Rectal smooth muscle tissue (tissue), 1 donor: ENCODE measurements around the gene TOM1L2.

Experiments
- H3K27ac ChIP-seq: one replicate; pipeline ENCODE4 v1.7.0; 2013; ENCODE audit warnings: low read depth, low read length, inconsistent platforms
- H3K27me3 ChIP-seq: one replicate; pipeline ENCODE4 v1.7.0; 2013; ENCODE audit warnings: low read length; ENCODE audit not compliant: control insufficient read depth, insufficient read depth
- H3K36me3 ChIP-seq: one replicate; pipeline ENCODE4 v1.7.0; 2013; ENCODE audit warnings: low read length; ENCODE audit not compliant: control insufficient read depth, insufficient read depth
- H3K4me1 ChIP-seq: one replicate; pipeline ENCODE4 v1.7.0; 2013; ENCODE audit warnings: low read length; ENCODE audit not compliant: control insufficient read depth, insufficient read depth
- H3K4me3 ChIP-seq: one replicate; pipeline ENCODE4 v1.7.0; 2013; ENCODE audit warnings: low read length
- H3K9ac ChIP-seq: one replicate; pipeline ENCODE4 v1.7.0; 2013; ENCODE audit warnings: low read length

TOM1L2 gene

DNA sequence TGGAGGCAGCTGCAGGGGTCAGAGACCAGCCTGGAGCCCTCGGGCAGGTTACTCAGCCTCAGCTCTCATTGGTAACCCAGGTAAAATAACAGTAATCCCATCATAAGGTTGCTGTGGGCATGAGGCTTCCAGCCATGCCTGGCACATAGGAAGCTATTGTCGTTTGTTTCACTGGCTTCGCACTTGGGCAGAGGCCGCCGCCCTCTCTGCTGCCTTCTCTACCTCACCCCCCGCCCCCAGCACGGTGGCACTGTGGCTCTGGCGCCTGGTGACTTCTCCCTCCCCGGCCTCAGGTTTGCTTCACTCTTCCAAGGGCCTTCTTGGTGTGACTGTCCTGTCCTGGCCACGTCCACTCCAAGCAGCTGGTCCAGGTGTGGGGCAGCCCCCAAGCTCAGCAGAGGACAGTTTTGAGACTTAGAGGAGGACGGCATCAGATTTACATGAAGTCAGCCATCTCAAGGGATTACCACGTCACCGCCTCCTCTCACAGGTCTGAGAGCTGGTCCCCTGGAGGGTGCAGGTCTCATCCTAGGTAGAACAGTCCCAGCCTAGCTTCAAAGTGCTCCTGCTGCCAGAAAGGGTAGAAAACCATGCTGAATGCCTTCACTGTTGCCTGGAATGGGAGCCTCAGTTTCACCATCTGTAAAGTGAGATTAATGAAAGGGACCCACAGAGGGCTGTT is 170.3 kb downstream of the TOM1L2 start:
- H3K9ac ChIP-seq, result no peak overlapping the region
- peaks cover 18% of the 10 kb centered on the region for H3K36me3 ChIP-seq
- no peak overlapping the region for H3K27ac ChIP-seq
- no peaks in the 10 kb centered on the region for H3K4me1 ChIP-seq
- H3K4me3 ChIP-seq, result no peak overlapping the region
- H3K27me3 ChIP-seq, result no peaks in the 10 kb centered on the region

DNA sequence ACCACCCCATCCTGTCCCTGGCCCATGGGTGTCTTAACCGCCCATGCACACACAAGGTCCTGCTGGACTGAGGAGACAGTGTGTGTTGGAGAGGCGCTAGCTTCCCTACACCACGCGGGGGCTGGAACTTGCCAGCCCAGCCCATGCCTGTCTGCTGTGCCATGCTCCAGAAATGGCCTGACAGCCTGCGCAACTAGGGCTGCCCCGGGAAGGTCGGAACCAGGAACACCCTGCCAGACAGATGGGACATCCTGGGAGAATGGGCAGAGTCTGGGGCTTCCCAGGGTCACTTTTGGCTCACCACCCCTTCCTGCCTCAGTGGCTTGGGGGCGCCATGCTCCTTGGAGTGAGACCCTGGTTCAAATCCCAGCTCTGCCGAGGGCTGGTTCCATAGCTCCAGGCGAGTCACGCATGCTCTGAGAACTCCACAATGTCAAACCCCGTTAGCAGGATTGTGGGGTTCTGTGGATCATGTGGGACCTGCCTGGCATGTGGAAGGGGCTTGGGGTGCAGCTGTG is 171.6 kb downstream of the TOM1L2 start:
- Histone ChIP-seq H3K36me3 (peaks cover 20% of the 10 kb centered on the region), H3K27ac (no peak overlapping the region), H3K4me1 (no peaks in the 10 kb centered on the region), H3K27me3 (no peaks in the 10 kb centered on the region), H3K9ac (no peak overlapping the region), H3K4me3 (no peak overlapping the region)

DNA sequence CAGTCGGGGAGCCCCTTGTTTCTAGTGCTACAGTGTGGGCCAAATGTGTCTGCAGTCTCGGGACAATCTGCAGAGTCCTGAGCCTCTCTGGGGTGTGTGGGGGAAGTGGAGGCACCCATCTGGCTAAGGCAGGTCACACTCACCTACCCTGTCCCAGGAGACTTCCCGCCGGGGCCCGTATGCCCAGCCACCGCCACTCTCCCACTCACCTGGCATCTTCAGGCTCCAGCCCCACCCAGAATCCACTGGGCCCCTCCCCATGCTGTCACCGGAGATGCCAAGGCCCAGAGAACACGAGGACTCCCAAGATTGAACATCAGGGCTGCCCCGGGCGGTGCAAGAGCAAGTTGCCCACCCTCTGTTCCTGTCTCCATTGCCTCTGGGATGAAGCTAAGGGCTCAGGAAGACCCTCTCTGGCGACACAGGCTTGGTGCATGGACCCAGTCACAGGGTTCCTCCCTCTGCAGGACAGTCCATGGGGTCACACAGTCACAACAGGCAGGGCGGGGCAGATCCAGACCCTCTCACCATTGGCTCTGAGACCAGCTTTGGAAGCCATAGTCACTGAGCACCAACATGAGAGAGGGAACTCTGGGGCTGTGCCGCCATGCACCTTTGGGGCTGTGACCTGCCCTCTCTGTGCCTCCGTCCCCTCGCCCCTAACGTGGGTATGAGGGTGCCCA is 173.5 kb downstream of the TOM1L2 start:
- H3K36me3 ChIP-seq, result peaks cover 23% of the 10 kb centered on the region
- no peak overlapping the region for H3K9ac ChIP-seq
- no peak overlapping the region for H3K4me3 ChIP-seq
- H3K27me3 ChIP-seq, result no peaks in the 10 kb centered on the region
- H3K4me1 ChIP-seq, result no peaks in the 10 kb centered on the region
- no peak overlapping the region for H3K27ac ChIP-seq

DNA sequence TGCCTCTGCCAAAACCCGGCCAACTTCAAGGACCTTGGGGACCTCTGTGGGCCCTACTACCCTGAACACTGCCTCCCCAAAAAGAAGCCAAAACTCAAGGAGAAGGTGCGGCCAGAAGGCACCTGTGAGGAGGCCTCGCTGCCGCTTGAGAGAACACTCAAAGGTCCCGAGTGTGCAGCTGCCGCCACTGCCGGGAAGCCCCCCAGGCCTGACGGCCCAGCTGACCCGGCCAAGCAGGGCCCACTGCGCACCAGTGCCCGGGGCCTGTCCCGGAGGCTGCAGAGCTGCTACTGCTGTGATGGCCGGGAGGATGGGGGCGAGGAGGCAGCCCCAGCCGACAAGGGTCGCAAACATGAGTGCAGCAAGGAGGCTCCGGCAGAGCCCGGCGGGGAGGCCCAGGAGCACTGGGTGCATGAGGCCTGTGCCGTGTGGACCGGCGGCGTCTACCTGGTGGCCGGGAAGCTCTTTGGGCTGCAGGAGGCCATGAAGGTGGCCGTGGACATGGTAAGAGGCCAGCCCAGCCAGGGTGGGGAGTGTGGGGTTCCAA is 174.1 kb downstream of the TOM1L2 start:
- no peak overlapping the region for H3K27ac ChIP-seq
- no peak overlapping the region for H3K9ac ChIP-seq
- peaks cover 23% of the 10 kb centered on the region for H3K36me3 ChIP-seq
- peaks cover 3% of the 10 kb centered on the region for H3K4me1 ChIP-seq
- H3K4me3 ChIP-seq, result no peak overlapping the region
- no peaks in the 10 kb centered on the region for H3K27me3 ChIP-seq

DNA sequence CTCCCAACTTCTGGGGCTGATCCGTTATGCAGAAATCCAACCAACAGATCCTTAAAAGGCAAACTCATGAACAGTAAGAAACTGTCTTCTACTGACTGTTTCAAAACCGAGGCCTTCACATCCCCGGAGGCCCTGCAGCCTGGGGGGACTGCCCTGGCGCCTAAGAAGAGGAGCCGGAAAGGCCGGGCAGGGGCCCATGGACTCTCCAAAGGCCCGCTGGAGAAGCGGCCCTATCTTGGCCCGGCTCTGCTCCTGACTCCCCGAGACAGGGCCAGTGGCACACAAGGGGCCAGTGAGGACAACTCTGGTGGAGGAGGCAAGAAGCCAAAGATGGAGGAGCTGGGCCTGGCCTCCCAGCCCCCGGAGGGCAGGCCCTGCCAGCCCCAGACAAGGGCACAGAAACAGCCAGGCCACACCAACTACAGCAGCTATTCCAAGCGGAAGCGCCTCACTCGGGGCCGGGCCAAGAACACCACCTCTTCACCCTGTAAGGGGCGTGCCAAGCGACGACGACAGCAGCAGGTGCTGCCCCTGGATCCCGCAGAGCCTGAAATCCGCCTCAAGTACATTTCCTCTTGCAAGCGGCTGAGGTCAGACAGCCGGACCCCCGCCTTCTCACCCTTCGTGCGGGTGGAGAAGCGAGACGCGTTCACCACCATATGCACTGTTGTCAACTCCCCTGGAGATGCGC is 174.9 kb downstream of the TOM1L2 start:
- H3K9ac ChIP-seq, result no peak overlapping the region
- H3K27ac ChIP-seq, result no peak overlapping the region
- H3K27me3 ChIP-seq, result no peaks in the 10 kb centered on the region
- H3K4me1 ChIP-seq, result peaks cover 7% of the 10 kb centered on the region
- H3K4me3 ChIP-seq, result no peak overlapping the region
- peaks cover 23% of the 10 kb centered on the region for H3K36me3 ChIP-seq

DNA sequence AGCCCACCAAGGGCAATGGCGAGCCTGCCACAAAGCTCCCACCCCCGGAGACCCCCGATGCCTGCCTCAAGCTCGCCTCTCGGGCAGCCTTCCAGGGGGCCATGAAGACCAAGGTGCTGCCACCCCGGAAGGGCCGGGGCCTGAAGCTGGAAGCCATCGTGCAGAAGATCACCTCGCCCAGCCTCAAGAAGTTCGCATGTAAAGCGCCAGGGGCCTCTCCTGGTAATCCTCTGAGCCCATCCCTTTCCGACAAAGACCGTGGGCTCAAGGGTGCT is 175.5 kb downstream of the TOM1L2 start:
- Histone ChIP-seq H3K4me1 (peaks cover 12% of the 10 kb centered on the region), H3K9ac (no peak overlapping the region), H3K27ac (no peak overlapping the region), H3K4me3 (no peak overlapping the region), H3K27me3 (no peaks in the 10 kb centered on the region), H3K36me3 (peaks cover 23% of the 10 kb centered on the region)

DNA sequence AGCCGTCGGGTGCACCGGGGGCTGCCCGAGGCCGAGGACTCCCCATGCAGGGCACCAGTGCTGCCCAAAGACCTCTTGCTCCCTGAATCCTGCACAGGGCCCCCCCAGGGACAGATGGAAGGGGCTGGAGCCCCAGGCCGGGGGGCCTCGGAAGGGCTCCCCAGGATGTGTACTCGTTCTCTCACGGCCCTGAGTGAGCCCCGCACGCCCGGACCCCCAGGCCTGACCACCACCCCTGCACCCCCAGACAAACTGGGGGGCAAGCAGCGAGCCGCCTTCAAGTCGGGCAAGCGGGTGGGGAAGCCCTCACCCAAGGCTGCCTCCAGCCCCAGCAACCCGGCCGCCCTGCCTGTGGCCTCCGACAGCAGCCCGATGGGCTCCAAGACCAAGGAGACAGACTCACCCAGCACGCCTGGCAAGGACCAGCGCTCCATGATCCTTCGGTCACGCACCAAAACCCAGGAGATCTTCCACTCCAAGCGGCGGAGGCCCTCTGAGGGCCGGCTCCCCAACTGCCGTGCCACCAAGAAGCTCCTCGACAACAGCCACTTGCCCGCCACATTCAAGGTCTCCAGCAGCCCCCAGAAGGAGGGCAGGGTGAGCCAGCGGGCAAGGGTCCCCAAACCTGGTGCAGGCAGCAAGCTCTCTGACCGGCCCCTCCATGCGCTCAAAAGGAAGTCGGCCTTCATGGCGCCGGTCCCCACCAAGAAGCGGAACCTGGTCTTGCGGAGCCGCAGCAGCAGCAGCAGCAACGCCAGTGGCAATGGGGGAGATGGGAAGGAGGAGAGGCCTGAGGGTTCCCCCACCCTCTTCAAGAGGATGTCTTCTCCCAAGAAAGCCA is 176.0 kb downstream of the TOM1L2 start:
- Histone ChIP-seq H3K9ac (no peak overlapping the region), H3K4me1 (peaks cover 13% of the 10 kb centered on the region), H3K36me3 (peaks cover 23% of the 10 kb centered on the region), H3K27me3 (no peaks in the 10 kb centered on the region), H3K4me3 (no peak overlapping the region), H3K27ac (no peak overlapping the region)

DNA sequence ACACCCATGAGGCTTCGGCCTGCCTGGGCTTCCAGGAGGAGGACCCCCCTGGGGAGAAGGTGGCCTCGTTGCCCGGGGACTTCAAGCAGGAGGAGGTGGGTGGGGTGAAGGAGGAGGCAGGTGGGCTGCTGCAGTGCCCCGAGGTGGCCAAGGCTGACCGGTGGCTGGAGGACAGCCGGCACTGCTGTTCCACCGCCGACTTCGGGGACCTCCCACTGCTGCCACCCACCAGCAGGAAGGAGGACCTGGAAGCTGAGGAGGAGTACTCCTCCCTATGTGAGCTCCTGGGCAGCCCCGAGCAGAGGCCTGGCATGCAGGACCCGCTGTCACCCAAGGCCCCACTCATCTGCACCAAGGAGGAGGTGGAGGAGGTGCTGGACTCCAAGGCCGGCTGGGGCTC is 176.9 kb downstream of the TOM1L2 start:
- no peak overlapping the region for H3K9ac ChIP-seq
- H3K36me3 ChIP-seq, result peaks cover 23% of the 10 kb centered on the region
- H3K27ac ChIP-seq, result no peak overlapping the region
- peaks cover 13% of the 10 kb centered on the region for H3K4me1 ChIP-seq
- H3K4me3 ChIP-seq, result no peak overlapping the region
- H3K27me3 ChIP-seq, result no peaks in the 10 kb centered on the region

DNA sequence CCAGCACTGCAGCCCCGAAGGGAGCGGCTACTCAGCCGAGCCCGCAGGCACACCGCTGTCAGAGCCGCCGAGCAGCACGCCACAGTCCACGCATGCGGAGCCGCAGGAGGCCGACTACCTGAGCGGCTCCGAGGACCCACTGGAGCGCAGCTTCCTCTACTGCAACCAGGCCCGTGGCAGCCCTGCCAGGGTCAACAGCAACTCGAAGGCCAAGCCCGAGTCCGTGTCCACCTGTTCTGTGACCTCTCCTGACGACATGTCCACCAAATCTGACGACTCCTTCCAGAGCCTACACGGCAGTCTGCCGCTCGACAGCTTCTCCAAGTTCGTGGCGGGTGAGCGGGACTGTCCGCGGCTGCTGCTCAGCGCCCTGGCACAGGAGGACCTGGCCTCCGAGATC is 177.8 kb downstream of the TOM1L2 start:
- H3K4me1 ChIP-seq, result peaks cover 16% of the 10 kb centered on the region
- H3K36me3 ChIP-seq, result peaks cover 23% of the 10 kb centered on the region
- H3K27ac ChIP-seq, result peak overlapping the region; percentile 14
- no peak overlapping the region for H3K9ac ChIP-seq
- no peaks in the 10 kb centered on the region for H3K27me3 ChIP-seq
- no peak overlapping the region for H3K4me3 ChIP-seq
